SK-N-SH treated with all-trans-retinoic acid at 6 μM for 48 hours (cell line): ENCODE data around the gene PLA1A.

ENCODE experiments used
- ATAC-seq: fragments of 200-7000 bp; cut with Tn5 transposase; 3 replicates; pipeline ENCODE4 v1.9.1; 2020; ENCODE audit warnings: mild to moderate bottlenecking, moderate library complexity
- ARNTL ChIP-seq: fragments of 450-650 bp; formaldehyde crosslinking; IDR thresholded peaks from 2 replicates; pipeline ENCODE4 v1.5.0; 2020; ENCODE audit warnings: low read depth, mild to moderate bottlenecking, moderate library complexity, borderline replicate concordance
- BACH2 ChIP-seq: fragments of 250-450 bp; sonication (Bioruptor Pico); IDR thresholded peaks from 2 replicates; pipeline ENCODE4 v1.9.0; 2021; ENCODE audit warnings: mild to moderate bottlenecking, borderline replicate concordance
- CREB5 ChIP-seq: fragments of 250-450 bp; sonication (Bioruptor Pico); IDR thresholded peaks from 2 replicates; pipeline ENCODE4 v1.5.1; 2020; ENCODE audit warnings: low read depth, mild to moderate bottlenecking, moderate library complexity
- CSDC2 ChIP-seq: fragments of 250-450 bp; sonication (Bioruptor Pico); IDR thresholded peaks from 2 replicates; pipeline ENCODE4 v1.5.0; 2020; ENCODE audit warnings: mild to moderate bottlenecking, moderate library complexity
- CSRNP3 ChIP-seq: fragments of 250-450 bp; sonication (Bioruptor Pico); IDR thresholded peaks from 2 replicates; pipeline ENCODE4 v1.5.1; 2021; ENCODE audit warnings: mild to moderate bottlenecking, moderate library complexity
- ESRRG ChIP-seq: fragments of 250-450 bp; sonication (Bioruptor Pico); IDR thresholded peaks from 2 replicates; pipeline ENCODE4 v1.6.1; 2021; ENCODE audit warnings: mild to moderate bottlenecking
- GLIS3 ChIP-seq: fragments of 250-450 bp; sonication (Bioruptor Pico); IDR thresholded peaks from 2 replicates; pipeline ENCODE4 v1.5.0; 2020; ENCODE audit warnings: mild to moderate bottlenecking, moderate library complexity
- ISL1 ChIP-seq: fragments of 250-450 bp; sonication (Bioruptor Pico); IDR thresholded peaks from 2 replicates; pipeline ENCODE4 v2.1.2; 2022; ENCODE audit warnings: mild to moderate bottlenecking, moderate library complexity
- OSR1 ChIP-seq: fragments of 250-450 bp; sonication (Bioruptor Pico); IDR thresholded peaks from 2 replicates; pipeline ENCODE4 v1.8.0; 2022; ENCODE audit warnings: moderate library complexity, mild to moderate bottlenecking, inconsistent platforms
- PATZ1 ChIP-seq: fragments of 250-450 bp; sonication (Bioruptor Pico); IDR thresholded peaks from 2 replicates; pipeline ENCODE4 v1.8.0; 2020; ENCODE audit warnings: mild to moderate bottlenecking, moderate library complexity, borderline replicate concordance
- POU6F1 ChIP-seq: fragments of 250-450 bp; sonication (Bioruptor Pico); IDR thresholded peaks from 2 replicates; pipeline ENCODE4 v1.8.0; 2021; ENCODE audit warnings: low read depth, mild to moderate bottlenecking, moderate library complexity, borderline replicate concordance
- PPARA ChIP-seq: fragments of 250-450 bp; sonication (Bioruptor Pico); IDR thresholded peaks from 2 replicates; pipeline ENCODE4 v1.5.0; 2020; ENCODE audit warnings: mild to moderate bottlenecking, borderline replicate concordance
- RARB ChIP-seq: fragments of 250-450 bp; sonication (Bioruptor Pico); IDR thresholded peaks from 2 replicates; pipeline ENCODE4 v1.8.0; 2021; ENCODE audit warnings: mild to moderate bottlenecking, moderate library complexity
- SNAI2 ChIP-seq: fragments of 250-450 bp; sonication (Bioruptor Pico); IDR thresholded peaks from 2 replicates; pipeline ENCODE4 v1.5.0; 2020; ENCODE audit warnings: mild to moderate bottlenecking, moderate library complexity
- TCF4 ChIP-seq: fragments of 250-450 bp; sonication (Bioruptor Pico); IDR thresholded peaks from 2 replicates; pipeline ENCODE4 v1.8.0; 2021; ENCODE audit warnings: mild to moderate bottlenecking, moderate library complexity, borderline replicate concordance
- TOX ChIP-seq: fragments of 250-450 bp; sonication (Bioruptor Pico); IDR thresholded peaks from 2 replicates; pipeline ENCODE4 v1.8.0; 2021; ENCODE audit warnings: mild to moderate bottlenecking, moderate library complexity, borderline replicate concordance
- ZC3H10 ChIP-seq: fragments of 250-450 bp; sonication (Bioruptor Pico); IDR thresholded peaks from 2 replicates; pipeline ENCODE4 v1.5.1; 2021; ENCODE audit warnings: mild to moderate bottlenecking, moderate library complexity
- ZFP3 ChIP-seq: fragments of 250-450 bp; sonication (Bioruptor Pico); IDR thresholded peaks from 2 replicates; pipeline ENCODE4 v1.5.0; 2020; ENCODE audit warnings: mild to moderate bottlenecking, moderate library complexity
- ZFP30 ChIP-seq: fragments of 450-650 bp; formaldehyde crosslinking; IDR thresholded peaks from 2 replicates; pipeline ENCODE4 v1.5.0; 2022; ENCODE audit warnings: mild to moderate bottlenecking, moderate library complexity
- ZNF70 ChIP-seq: fragments of 450-650 bp; formaldehyde crosslinking; IDR thresholded peaks from 2 replicates; pipeline ENCODE4 v1.5.0; 2020; ENCODE audit warnings: mild to moderate bottlenecking, moderate library complexity
- ZNF8 ChIP-seq: fragments of 450-650 bp; formaldehyde crosslinking; IDR thresholded peaks from 2 replicates; pipeline ENCODE4 v1.5.0; 2020; ENCODE audit warnings: mild to moderate bottlenecking, moderate library complexity

The PLA1A gene

GRCh38 chr3:119557192-119557876 lies 40.4 kb upstream of the PLA1A start:
- TF ChIP-seq ZNF70 (no peak), ESRRG (CRISPR knock-in tag) (no peak), ARNTL (CRISPR knock-in tag) (no peak), PATZ1 (no peak), RARB (CRISPR knock-in tag) (no peak), ISL1 (no peak), TCF4 (CRISPR knock-in tag) (no peak), CSRNP3 (CRISPR knock-in tag) (no peak), POU6F1 (CRISPR knock-in tag) (no peak), CSDC2 (no peak), ZFP3 (CRISPR knock-in tag) (no peak), ZC3H10 (no peak), GLIS3 (CRISPR knock-in tag) (no peak), CREB5 (CRISPR knock-in tag) (no peak), BACH2 (CRISPR knock-in tag) (no peak), ZFP30 (CRISPR knock-in tag) (no peak), TOX (CRISPR knock-in tag) (no peak), ZNF8 (CRISPR knock-in tag) (no peak)
- ATAC-seq = no peak

GRCh38 chr3:119557877-119558269 lies 39.8 kb upstream of the PLA1A start:
- ATAC-seq = no peak

GRCh38 chr3:119558626-119559317 lies 38.9 kb upstream of the PLA1A start:
- ATAC-seq = no peak
- TF ChIP-seq ARNTL (CRISPR knock-in tag) (no peak), POU6F1 (CRISPR knock-in tag) (no peak), ZFP30 (CRISPR knock-in tag) (no peak), CSRNP3 (CRISPR knock-in tag) (no peak), ZFP3 (CRISPR knock-in tag) (no peak), ZNF70 (no peak), RARB (CRISPR knock-in tag) (no peak), TOX (CRISPR knock-in tag) (no peak), CSDC2 (no peak), GLIS3 (CRISPR knock-in tag) (no peak), SNAI2 (CRISPR knock-in tag) (no peak), PPARA (CRISPR knock-in tag) (no peak), CREB5 (CRISPR knock-in tag) (no peak), ZNF8 (CRISPR knock-in tag) (no peak), ESRRG (CRISPR knock-in tag) (no peak), OSR1 (CRISPR knock-in tag) (no peak)

More at GRCh38 chr3:119557877-119558269, 39.8 kb upstream of the PLA1A start:
- no peak for TF ChIP-seq CREB5 (CRISPR knock-in tag)
- TF ChIP-seq ZNF8 (CRISPR knock-in tag) = no peak
